GM19324 (cell line): Measurements from ENCODE around the gene SETDB1.
"Not testable (repeated sequence)": the region's sequence is repeated elsewhere in the genome, so short reads cannot be mapped to it uniquely, and the experiment has no call there.

Experiments used
- ATAC-seq: cut with Tn5 transposase; IDR thresholded peaks from one replicate; pipeline ENCODE4 v1.9.1; 2021; ENCODE audit warnings: mild to moderate bottlenecking, moderate library complexity; ENCODE audit not compliant: unreplicated experiment, low FRiP score

Gene SETDB1

DNA sequence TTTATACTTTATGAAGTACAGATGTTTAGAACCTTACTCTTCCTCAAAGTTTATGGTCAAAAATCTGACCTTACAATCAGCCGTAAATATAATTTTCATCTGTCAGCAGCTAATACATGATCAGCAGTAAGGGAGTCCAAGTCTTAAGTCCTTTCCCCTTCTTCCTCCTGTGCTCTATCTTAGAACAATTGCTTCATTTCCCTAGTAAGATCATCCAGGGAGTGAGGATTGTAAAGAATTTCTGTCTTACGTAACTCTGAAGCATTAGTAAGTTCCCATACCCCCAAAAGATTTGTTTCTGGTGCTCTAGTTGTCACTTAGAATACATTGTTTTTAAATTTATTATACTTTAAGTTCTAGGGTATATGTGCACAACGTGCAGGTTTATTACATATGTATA is 2.1 kb downstream of the SETDB1 start:
- ATAC-seq = no peak

DNA sequence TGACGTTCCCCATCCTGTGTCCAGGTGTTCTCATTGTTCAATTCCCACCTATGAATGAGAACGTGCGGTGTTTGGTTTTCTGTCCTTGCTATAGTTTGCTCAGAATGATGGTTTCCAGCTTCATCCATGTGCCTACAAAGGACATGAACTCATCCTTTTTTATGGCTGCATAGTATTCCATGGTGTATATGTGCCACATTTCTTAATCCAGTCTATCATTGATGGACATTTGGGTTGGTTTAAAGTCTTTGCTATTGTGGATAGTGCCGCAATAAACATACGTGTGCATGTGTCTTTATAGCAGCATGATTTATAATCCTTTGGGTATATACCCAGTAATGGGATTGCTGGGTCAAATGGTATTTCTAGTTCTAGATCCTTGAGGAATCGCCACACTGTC is 2.6 kb downstream of the SETDB1 start:
- ATAC-seq = not testable (repeated sequence)

DNA sequence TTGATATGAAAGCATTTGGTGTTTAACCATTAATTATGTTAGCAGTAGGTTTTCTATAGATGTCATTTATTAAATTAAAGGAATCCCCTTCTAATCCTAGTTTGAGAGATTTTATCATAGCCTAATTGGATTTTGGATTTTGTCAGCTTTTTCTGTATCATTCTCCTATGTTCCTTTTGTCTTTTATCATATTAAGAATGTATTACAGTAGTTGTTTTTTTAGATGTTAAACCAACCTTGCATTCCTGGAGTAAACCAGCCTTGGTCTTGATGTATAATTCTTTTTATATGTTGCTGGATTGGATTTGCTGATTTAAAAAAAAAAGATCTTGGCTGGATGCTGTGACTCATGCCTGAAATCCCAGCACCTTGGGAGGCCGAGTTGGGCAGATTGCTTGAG is 5.6 kb downstream of the SETDB1 start:
- ATAC-seq = no peak

DNA sequence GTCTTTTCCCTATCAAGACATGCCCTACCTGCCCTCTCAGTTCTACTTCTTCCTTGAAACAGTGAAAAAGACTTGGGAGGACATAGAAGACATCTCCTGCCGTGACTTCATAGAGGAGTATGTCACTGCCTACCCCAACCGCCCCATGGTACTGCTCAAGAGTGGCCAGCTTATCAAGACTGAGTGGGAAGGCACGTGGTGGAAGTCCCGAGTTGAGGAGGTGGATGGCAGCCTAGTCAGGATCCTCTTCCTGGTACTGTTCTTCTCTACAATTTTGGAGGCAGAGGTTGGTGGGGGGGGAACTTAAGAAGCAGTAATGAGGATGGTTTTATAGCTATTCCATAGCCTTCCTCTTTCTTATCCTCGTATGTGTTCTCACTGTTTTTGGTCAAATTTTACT is 18.7 kb downstream of the SETDB1 start:
- ATAC-seq = no peak

DNA sequence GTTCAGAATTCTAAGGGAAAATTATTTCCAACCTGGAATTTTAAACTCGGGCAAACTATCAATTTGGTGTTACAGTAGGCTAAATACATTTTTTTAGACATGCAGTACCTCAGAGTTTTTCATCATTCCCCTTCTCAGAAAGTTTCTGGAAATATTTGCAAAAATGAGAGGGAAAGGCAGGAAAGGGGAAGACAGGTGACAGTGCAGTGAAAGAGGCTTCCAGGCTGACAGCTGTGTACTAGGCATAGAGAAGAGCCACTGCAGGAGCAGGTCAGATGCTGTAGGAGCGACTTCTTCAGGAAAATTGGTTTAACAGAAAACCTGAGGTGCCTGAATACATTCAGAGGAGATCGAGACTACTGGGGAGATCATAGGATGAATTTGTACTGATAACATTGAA is 28.5 kb downstream of the SETDB1 start:
- no peak for ATAC-seq

DNA sequence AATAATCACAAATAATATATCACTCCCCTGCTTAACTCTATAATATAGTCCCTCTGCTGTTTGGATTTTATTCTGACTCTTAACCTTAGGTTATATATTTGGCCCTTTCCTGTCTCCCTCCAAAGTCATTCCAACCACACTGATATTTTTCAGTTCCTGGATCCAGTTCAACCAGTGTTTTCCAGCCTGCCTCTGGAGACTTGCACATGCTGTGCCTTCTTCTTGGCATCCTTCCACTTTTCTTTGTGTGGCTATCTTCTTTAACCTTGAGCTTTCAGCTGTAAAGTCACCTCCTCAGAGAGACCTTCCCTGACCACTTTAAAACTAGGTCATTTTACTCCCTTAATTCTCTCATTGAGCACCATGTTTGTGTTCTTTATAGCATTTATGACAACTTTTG is 29.1 kb downstream of the SETDB1 start:
- ATAC-seq = no peak

DNA sequence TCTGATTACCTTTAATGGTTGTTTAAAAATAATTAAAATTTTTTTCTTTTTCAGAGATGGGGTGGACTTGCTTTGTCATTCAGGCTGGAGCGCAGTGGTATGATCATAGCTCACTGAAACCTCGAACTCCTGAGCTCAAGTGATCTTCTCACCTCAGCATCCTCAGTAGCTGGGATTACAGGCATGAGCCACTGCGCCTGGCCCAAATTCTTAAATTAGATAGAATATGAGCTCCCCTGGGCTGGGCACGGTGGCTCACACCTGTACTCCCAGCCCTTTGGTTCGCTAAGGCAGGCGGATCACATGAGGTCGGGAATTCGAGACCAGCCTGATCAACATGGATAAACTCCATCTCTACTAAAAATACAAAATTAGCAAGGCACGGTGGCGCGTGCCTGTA is 31.5 kb downstream of the SETDB1 start:
- ATAC-seq = no peak

DNA sequence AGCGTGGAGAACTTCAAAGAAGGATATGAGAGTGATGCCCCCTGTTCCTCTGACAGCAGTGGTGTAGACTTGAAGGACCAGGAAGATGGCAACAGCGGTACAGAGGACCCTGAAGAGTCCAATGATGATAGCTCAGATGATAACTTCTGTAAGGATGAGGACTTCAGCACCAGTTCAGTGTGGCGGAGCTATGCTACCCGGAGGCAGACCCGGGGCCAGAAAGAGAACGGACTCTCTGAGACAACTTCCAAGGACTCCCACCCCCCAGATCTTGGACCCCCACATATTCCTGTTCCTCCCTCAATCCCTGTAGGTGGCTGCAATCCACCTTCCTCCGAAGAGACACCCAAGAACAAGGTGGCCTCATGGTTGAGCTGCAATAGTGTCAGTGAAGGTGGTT is 34.5 kb downstream of the SETDB1 start:
- ATAC-seq = no peak

DNA sequence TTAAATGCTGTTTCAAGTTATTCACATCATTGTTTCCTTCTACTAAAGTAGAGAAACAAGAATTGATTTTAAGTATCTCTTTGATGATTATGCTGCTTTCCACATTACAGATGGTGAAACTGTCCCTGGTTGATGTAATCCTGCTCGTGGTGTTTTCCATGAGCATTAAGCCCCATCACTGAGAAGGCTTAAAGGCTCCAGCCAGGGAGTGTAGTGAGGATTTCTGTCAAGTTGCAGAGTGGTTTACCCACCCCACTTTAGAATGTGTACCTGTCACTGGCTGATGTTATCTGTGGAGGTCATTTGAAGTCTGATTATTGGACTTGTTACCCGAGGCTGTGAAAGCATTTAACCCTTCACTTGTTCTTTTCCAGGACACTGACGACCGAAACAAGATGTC is 35.6 kb downstream of the SETDB1 start:
- ATAC-seq = no peak

DNA sequence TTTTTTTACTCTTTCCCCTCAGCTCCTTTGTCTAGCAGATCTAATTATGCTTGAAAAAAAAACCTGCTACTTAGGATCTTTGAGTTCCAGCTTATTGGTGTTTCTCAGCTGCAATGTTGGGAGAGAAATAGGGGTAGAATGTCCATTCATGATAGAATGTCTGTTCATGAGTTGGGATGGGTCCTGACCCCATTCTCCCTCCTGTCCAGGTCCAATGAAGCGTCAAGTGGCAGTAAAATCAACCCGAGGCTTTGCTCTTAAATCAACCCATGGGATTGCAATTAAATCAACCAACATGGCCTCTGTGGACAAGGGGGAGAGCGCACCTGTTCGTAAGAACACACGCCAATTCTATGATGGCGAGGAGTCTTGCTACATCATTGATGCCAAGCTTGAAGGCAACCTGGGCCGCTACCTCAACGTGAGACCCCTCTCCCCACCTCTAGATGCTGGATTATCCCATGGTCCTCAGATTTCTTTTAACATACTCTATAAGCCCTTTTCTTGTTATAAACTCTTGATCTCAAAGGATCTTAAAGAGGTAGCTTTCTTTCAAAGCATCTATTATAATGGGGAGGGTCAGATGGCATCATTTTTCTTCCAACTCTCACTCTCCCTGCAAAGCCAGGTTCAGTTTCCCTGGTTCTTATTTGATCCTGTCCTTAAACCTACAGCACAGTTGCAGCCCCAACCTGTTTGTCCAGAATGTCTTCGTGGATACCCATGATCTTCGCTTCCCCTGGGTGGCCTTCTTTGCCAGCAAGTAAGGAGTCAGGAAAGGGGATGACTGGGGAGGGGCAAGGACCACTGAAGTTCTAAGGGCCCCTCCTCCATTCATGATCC is 37.4 kb downstream of the SETDB1 start:
- no peak for ATAC-seq

DNA sequence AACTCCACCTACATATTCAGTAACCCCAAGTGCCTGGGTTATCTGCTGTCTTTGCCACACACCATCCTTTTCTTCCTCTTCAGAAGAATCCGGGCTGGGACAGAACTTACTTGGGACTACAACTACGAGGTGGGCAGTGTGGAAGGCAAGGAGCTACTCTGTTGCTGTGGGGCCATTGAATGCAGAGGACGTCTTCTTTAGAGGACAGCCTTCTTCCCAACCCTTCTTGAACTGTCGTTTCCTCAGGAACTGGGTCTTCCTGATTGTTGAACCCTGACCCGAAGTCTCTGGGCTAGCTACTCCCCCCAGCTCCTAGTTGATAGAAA is 38.0 kb downstream of the SETDB1 start:
- no peak for ATAC-seq

DNA sequence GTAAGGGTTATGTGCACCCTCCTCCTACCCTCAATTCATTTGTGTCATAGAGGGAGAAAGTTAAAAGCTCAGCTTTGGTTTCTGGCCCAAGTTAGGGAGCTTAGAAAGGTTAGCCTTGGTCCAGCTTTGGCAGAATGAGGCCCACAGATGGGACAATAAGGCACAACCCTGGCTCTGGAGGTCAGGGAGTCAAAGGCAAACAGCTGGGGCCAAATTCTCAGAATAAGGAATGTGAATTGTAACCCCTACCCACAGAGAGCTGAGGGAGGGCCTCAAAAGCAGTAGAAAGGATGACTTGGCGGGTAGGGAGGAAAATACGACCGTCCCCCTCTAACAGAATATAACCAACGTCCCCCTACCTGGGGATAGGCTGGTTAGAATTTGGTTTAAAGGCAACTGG is 39.4 kb downstream of the SETDB1 start:
- no peak for ATAC-seq

DNA sequence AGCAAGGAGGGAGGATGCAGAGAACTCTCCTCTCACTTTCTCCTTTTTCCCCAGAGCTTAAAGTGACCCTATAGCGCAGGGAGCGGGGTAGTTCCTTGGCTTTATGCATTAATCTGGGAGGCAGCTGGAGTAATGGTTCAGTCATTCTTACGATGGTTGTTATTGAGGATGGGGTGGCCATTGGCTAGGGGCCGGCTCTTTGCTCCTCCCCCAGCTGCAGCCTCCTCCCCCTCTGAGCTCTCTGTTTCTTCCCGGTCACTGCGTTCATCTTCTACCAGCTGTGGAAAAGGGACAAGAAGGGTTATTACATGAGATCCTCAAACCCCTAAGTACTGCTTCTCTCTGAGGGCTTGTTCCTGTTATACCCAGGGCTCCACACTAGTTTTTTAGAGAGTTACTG is 39.8 kb downstream of the SETDB1 start:
- ATAC-seq = no peak

DNA sequence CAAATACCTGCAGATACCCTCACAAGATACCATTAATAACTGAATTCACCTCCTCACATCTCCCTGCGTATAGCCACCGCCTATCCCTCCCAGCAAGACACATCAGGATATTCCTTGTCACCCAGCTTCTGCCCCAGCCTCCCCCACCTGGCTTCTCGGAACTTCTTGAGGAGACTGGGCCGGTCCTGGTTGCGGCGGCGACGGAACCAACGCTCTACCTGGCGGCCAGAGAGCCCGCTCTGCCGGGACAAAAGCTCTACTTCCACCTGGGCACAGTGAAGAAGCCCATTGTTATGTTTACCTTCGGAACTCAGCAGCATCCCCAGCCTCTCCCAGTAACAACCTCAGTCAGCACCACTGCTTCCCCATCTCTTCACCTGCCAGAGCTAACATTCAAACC is 41.8 kb downstream of the SETDB1 start:
- no peak for ATAC-seq

DNA sequence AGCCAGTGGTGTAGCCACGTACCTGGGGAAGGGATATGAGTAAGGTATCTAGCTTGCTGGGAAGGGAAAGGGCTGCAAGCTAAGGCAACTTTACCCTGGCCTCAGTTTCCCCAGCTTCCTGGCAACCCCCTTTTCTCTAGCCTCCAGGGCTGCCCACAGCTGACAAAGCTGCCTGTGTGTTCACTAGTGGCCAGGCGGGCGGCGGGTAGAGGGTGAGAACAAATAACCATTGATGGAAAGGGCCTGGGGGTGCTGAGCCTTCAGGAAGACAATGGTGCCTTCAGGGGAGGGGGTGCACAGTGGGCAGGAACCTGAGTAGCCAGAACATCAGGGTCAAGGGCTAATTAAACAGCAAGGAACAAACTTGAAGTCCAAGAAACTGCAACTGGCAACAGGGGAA is 42.3 kb downstream of the SETDB1 start:
- no peak for ATAC-seq

DNA sequence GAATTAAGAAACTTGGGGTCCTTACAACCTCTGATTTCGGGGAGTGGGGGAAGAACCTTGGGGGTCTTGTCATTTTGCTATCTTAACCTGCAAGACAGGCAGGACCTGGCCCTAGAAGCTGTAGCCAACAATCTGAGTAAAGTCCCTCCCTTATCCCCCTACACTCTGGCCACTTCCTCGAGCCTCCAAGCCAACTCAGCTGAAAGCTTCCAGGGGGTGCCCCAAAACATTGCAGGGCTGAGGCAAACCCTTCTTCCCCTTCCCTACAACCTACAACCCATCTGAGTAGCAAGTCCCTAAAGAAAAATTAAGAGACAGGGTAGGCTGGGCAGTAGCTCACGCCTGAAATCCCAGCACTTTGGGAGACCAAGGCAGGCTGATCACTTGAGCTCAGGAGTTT is 43.5 kb downstream of the SETDB1 start:
- ATAC-seq = no peak

DNA sequence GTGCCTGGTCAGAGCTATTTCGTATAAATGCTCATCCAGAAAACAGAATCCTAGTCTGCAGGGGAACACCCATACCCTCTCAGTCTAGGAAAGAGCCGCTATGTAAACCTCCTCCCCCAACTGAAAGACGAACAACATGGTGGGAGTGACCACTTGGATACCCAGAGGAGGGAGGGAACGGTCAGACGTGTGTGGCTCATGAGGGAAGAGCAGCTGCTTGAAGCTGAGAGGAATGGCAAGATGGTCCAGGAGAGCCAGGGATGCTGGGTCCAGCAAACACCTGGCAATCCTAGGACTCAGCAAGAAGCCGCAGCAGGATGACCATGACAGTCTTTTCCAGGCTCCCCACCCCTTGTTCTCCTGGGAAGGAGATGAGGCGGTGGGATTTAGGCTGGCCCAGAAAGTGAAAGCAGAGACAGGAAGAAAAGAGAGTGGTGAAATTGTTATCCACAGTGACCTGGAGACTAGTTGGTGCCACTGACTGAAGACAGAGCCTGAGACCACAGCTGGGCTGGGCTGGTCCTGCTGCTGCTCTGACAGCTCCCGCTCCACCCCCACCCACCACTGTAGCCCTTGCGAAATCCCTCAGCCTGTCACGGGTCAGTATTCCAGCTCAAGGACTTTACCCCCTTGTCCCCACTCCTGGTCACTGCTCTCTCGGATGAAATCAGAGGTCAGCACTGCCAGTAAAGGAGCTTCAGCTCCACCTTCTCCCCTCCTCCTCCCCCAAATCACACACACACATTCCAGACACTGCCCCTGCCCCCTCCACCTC is 44.8 kb downstream of the SETDB1 start:
- ATAC-seq = no peak

DNA sequence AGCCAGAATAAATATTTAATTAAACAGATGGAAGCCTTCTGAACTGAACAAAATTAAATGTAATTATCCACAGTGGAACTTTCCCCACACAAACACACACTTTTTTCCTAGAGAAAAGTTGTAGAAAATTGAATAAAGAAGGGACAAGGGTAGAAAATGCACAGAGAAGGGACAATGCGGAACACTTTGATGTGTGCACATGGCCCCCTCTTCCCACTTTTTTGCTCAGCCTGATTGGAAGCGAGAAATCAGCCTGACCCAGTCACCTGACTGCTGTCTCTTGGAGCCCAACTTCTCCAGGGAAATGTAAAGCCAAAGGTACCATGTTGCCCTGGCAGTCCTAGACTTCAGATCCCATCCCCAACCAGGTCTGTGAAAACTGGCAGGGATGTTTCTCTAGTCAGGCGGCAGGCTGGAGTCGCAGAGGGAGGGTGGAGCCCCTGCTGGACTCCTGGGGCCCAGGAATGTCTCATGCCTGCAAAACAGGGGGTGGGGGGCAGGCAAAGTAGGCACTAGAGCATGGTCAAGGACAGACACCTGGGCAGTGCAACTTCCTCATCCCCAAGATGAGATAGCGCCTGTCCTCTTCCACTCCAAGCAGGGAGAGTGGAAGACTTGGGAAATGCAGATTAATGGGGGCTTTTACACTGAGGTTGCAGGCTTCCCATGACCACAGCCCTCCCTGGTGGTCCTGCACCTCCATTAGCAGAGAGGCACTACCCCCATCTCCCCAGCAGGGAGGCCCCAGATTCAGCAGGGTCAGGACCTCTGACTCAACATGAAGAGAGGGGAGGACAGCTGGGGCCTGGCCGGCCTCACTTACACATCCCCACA is 45.6 kb downstream of the SETDB1 start:
- no peak for ATAC-seq

DNA sequence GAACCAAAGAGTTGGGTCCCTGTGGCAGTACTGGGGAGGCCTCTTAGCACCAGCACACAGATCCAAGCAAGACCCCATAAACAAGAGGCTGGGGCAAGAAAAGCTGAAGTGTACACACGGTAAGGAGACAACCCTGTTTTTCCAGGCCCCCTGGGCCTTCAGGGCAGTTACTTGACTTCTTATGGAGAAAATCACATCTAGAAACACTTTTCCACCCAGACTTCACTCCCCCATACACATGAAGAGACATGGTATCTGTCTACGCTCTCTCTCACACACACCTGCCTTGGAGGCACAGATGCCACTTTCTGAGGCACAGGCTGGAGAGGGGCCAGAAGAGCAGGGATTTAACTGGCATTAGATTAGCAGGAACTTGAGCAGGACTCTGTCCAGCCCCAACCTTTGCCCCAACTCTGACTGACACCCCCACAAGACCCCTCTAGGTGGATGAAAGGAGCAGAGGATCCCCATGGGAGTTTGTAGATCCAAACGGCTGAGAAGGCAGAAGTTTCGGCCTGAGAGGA is 46.3 kb downstream of the SETDB1 start:
- no peak for ATAC-seq

DNA sequence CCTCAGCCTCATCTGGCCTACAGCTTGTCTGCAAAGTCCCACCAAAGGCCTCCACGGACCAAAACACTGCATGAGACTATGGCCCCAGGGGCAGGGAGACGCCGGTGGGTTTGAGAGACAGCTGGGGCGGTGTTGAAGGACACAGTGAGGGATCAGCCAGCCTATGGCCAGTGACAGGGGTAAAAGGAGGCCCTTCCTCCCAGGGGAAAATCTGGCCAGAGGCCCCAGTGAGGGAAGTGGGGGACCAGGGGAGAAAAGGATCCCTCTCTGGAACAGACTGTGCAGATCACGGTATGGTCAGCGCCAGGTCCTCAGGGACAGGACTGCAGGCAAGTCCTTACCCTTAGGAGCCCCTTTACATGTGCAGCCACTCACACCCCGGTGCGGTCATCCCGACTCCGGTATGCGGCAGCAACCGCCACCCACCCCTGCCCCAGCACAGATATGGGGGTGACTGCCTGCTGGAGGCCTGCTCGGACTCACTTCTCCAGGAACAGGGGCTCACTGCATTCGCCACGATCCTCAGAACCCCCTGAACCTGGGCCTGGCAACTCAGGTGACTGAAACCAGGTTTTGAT is 47.2 kb downstream of the SETDB1 start:
- no peak for ATAC-seq
